Measurements from ENCODE around the gene RAD18.

GRCh38 chr3:8996216-8996615 lies 32.9 kb upstream of the RAD18 start:
- TF ChIP-seq POLR2A (IDR thresholded peaks at IDR 0.05) (no peak), CTCF (IDR thresholded peaks at IDR 0.05) (no peak)
